ENCODE measurements around the gene TGFBR1.

Gene TGFBR1

DNA sequence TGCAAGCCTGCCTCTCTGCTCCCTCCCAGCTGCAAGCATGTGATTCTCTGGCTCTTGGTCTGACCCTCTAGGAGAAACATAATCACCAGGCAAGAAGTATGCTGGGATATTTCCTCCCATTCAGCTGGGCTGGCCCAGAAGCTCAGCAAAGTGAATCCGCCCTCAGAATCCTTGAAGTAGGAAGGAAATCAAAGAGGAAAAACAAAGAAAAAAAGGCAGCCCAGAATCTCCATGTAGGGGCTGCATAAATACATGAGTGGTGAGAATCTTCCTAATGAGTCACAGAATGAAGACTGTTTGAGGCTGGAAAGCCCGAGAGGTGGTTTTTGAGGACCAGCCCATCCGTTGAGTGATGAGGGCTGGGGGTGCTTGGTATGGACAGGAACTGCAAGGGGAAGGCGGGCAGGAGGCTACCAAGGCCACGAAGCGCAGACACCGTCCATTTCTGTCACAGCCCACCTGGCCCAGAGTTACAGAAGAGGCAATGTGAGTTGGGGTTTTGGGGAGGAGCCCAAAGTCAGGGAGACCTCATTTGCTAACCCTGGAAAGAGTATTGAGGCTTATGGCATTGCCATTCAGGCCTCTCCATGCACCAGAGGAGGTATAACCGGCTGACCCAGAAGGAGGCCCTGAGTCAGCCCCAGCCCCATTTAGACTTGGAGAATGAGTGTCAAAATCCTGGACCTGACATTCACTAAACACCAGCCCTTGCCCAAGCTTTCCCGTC lies 33.4 kb upstream of the TGFBR1 start:
- no peak overlapping the region for H3K4me3 ChIP-seq (ENCODE audit: low read depth, low read length)
- TF ChIP-seq, protein P1, sequence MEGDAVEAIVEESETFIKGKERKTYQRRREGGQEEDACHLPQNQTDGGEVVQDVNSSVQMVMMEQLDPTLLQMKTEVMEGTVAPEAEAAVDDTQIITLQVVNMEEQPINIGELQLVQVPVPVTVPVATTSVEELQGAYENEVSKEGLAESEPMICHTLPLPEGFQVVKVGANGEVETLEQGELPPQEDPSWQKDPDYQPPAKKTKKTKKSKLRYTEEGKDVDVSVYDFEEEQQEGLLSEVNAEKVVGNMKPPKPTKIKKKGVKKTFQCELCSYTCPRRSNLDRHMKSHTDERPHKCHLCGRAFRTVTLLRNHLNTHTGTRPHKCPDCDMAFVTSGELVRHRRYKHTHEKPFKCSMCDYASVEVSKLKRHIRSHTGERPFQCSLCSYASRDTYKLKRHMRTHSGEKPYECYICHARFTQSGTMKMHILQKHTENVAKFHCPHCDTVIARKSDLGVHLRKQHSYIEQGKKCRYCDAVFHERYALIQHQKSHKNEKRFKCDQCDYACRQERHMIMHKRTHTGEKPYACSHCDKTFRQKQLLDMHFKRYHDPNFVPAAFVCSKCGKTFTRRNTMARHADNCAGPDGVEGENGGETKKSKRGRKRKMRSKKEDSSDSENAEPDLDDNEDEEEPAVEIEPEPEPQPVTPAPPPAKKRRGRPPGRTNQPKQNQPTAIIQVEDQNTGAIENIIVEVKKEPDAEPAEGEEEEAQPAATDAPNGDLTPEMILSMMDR (IDR thresholded peaks at IDR 0.05; ENCODE audit: borderline replicate concordance, insufficient read depth, low read depth, low read length), result no peak

DNA sequence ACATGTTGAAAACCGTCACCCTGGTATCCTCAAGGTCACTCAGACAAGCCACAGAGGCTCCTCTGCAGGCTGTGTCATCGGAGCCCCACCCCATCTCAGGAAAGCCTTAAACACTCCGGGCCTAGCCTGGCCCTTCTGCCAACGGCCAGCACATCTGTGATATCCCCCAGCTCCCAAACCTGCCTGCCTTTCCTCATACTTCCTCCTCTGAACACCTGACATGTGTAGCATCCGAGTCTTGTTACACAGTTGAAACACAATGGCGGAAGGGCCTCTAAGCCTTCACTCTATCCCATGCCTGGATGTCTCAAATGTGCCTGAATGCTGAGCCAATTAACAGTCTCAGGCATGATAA lies 32.9 kb upstream of the TGFBR1 start:
- H3K4me3 ChIP-seq (ENCODE audit: low read depth, low read length), result no peak overlapping the region
- TF ChIP-seq, protein P1 (IDR thresholded peaks at IDR 0.05; ENCODE audit: borderline replicate concordance, insufficient read depth, low read depth, low read length), result no peak

DNA sequence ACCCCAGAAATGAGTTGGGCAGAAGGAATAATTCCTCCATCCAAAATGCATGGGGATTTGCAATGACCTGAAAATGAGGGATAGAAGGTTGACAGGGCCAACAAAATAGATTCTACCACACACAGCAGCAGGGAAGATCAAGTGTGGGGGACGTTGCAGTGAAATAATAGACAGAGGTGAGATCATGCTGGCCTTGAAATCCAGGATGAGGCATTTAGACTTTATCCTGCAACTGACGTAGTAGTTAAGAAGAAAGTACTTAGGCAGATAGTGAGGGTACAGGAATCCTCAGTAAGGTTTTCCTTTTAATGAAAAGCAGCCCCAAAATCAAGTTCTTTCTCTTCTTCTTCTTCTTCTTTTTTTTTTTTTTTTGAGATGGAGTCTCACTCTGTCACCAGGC lies 31.6 kb upstream of the TGFBR1 start:
- H3K4me3 ChIP-seq (ENCODE audit: low read depth, low read length), result no peak overlapping the region
- TF ChIP-seq, protein P1 (IDR thresholded peaks at IDR 0.05; ENCODE audit: borderline replicate concordance, insufficient read depth, low read depth, low read length), result no peak

DNA sequence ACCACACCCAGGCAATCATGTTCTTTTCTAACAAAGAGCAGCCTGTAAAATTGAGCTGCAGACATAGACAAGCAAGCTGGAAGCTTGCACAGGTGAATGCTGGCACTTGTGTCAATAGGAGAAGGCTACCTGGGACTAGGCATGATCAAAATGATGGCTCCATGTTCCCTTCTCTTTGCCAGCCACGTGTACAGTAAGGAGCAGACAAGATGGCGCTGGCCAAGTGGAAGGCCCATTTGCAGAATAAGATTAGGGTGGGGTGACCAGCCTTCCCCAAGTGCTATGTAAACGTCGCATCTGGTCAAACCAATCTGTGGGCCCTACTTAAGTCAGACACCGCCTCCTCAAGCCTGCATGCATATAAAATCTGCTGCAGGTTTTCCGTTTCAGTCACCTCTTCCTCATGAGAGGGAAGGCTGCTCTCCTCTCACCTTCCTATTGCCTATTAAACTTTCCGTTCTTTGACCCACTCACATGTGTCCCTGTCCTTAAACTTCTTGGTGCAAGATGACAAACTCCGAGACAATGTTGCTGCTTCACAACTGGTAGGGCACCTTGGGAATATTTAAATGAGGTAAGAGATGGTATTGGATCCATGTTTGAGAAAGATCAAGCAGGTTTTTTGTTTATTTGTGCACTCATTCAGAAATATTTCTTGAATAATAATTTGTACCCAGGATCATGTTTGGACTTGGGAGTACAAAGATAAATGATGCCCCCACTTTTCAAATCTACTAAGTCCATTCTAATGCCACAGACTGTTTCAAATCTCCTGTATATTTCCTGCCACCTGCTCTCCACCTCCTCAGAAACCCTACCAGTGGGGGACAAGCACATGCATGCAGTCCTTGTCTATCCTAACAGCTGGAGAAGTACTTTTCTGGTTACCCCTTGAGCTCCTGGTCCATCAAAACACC lies 30.7 kb upstream of the TGFBR1 start:
- TF ChIP-seq, protein P1 (IDR thresholded peaks at IDR 0.05; ENCODE audit: borderline replicate concordance, insufficient read depth, low read depth, low read length), result no peak
- H3K4me3 ChIP-seq (ENCODE audit: low read depth, low read length), result no peak overlapping the region

DNA sequence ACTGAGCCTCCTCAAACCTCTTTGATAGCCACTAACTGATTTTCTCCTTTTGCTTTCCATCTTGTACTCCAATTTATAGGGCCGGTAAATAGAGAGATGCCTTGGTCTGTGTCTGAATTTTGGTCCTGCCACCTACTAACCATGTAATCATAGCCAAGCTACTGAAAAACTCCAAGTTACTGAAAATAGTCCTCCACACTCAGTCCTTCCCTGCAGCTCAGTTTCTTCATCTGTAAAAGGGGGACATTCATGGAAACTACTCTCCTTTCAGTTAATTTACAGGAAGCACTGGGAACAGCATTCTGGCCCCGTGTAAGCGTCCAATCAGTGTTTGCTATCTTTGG lies 30.0 kb upstream of the TGFBR1 start:
- TF ChIP-seq, protein P1 (IDR thresholded peaks at IDR 0.05; ENCODE audit: borderline replicate concordance, insufficient read depth, low read depth, low read length), result no peak
- no peak overlapping the region for H3K4me3 ChIP-seq (ENCODE audit: low read depth, low read length)

DNA sequence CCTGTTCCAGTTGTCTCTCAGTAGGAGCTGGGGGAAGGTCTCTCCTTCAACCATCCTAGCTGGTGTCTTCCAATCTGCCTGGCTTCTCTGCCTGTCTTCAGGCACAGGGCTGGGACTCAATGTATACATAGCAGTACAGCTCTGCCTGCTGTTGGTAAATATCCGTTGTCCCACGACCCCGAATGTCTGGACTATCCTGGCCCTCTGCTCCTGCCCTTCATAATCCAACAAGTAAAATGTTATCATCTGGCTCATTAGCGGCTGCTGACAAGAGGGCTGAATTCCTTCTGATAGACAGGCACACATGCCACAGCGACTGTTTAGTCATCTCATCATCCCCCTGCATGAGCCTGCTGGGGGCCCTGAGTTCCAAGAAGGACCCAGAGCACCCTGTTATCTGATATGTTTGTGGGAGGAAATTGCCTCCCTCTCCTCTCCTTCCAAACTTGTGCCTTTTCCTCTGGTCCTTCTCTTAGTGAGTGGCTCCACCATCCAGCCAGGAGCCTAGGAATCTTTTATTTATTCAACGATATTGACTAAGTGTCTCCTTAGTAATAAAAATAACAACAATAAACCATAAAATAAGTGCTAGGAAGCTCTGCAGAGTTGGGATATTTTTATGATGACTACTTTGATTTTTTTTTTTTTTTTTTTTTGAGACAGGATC lies 29.5 kb upstream of the TGFBR1 start:
- TF ChIP-seq, protein P1 (IDR thresholded peaks at IDR 0.05; ENCODE audit: borderline replicate concordance, insufficient read depth, low read depth, low read length), result no peak
- no peak overlapping the region for H3K4me3 ChIP-seq (ENCODE audit: low read depth, low read length)

All from GM12875 (cell line).